ENCODE measurements around the gene MTCL1. TPM values are rescaled to one million over a fixed set of nuclear protein-coding genes. Genes with fewer than 3 reads are reported as not detected.

Gene MTCL1
- total and polyA plus RNA-seq, 2 of the 8 experiments (the other 6 are each of a cell fraction or from before 2014, with no cell fraction given), result 16.6 to 60.8 TPM

DNA sequence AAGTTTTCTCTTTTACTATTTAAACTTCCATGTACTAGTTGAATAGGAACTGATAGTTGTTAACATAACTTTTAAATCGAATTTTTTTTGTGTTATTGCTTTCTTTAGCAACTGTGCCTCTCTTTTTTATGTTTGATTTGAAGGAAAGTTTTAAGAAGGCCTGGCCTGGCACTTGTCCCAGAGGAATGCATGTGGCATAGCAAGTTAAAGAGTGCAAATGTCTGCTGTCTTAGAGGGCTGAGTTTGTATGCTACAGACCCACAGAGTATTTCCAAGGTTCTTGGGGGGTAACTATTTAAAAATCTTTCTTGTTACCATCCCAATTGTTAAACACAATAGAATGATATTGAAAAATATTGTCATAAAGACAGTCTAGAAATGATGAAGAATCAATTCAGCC is 47.0 kb downstream of the MTCL1 start (continued):
- TF ChIP-seq ASH2L (IDR thresholded peaks at IDR 0.05; ENCODE audit: low read length), result no peak
- TF ChIP-seq, protein P1, sequence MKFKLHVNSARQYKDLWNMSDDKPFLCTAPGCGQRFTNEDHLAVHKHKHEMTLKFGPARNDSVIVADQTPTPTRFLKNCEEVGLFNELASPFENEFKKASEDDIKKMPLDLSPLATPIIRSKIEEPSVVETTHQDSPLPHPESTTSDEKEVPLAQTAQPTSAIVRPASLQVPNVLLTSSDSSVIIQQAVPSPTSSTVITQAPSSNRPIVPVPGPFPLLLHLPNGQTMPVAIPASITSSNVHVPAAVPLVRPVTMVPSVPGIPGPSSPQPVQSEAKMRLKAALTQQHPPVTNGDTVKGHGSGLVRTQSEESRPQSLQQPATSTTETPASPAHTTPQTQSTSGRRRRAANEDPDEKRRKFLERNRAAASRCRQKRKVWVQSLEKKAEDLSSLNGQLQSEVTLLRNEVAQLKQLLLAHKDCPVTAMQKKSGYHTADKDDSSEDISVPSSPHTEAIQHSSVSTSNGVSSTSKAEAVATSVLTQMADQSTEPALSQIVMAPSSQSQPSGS (IDR thresholded peaks at IDR 0.05; ENCODE audit: low read length), result no peak
- no peak for TF ChIP-seq SP1 (IDR thresholded peaks at IDR 0.05; ENCODE audit: low read depth, low read length)
- no peak for TF ChIP-seq PHF8 (conservative IDR thresholded peaks at IDR 0.05; ENCODE audit: low read depth, low read length)
- TF ChIP-seq SUZ12 (IDR thresholded peaks at IDR 0.05; ENCODE audit: low read length), result no peak
- TF ChIP-seq, protein P2, sequence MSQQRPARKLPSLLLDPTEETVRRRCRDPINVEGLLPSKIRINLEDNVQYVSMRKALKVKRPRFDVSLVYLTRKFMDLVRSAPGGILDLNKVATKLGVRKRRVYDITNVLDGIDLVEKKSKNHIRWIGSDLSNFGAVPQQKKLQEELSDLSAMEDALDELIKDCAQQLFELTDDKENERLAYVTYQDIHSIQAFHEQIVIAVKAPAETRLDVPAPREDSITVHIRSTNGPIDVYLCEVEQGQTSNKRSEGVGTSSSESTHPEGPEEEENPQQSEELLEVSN (IDR thresholded peaks at IDR 0.05), result no peak
